ENCODE data around the gene UNCX. TPM values are rescaled to one million over a fixed set of nuclear protein-coding genes. Genes with fewer than 3 reads are reported as not detected.
"Not testable (repeated sequence)": the region's sequence is repeated elsewhere in the genome, so short reads cannot be mapped to it uniquely, and the experiment has no call there.

The UNCX gene
- total RNA-seq, 3 donors from 2014 or later, result not detected

DNA sequence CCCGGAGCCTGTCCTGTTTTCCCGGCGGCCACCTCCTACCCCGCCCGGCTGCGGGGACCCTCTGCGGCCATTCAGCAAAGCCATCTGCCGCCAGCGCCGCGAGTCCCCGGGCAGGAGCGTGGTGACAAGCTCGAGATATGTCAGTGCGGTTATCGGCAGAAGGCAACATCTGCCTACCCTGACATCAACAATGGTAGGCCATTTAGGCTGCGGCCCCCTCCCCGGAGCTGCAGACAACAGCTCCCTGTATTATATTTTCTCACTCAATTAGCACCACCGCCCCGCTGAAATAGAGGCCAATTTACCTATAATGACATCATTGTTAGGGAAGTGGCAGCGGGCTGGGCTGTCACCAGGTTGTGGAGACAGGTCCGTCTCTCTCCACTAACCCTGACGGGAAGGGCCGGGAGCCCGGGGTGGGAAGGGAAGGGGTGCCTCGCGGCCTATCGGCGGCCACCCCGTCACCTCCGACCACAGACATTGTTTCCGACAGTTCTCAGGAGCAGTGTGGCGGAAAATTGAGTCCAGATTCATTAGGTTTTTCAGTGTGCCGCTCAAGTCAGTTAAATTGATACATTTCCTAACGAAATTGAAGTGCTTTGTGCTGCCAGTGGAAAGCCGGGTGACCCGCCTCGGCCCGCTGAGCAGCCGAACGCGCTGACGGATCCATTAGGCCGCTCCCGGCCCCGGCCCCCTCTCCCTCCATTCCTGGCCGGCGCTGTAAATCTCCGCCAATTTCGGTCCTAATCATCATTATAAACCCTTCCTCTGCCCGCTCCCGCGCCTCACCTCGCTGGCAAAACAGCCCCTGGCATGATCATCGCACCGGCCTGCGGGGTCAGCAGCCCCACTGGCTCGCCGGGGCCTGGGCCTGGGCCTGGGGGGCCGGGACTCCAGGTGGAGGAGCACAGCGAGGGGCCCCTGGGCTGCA is 43.0 kb downstream of the UNCX start:
- ATAC-seq (no peak), DNase-seq (no peak)
- Mint-ChIP-seq H3K4me3 (no peak overlapping the region), H3K36me3 (ENCODE audit: insufficient read depth) (no peaks in the 10 kb centered on the region), H3K9me3 (peaks cover 4% of the 10 kb centered on the region), H3K4me1 (ENCODE audit: low read depth) (no peaks in the 10 kb centered on the region), H3K27me3 (ENCODE audit: low read depth) (peaks cover 16% of the 10 kb centered on the region)

DNA sequence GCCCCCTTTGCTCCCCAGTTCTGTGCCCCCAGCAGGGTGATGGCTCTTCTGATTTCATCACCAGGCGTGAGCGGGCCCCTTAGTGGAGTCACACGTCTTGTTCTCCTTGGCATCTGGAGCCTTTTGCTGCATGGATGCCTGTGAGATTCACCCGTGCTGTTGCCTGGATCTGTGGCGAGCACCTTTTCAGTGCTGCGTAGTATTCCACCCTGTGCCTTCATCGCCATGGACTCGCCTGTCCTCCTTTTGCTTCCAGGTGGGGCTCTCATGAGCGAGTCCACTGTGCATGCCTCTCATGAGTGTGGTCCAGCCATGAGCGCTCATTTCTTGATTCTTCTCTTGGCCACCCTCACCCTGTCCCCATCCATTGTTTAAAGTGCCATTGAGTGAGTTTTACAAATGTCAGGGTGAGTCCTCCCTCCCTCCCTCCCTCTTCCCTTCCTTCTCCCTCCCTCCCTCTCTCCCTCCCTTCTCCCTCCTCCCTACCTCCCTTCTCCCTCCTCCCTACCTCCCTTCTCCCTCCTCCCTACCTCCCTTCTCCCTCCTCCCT is 44.0 kb downstream of the UNCX start:
- no peaks in the 10 kb centered on the region for H3K36me3 Mint-ChIP-seq (ENCODE audit: insufficient read depth)
- ATAC-seq (no peak), DNase-seq (no peak)
- peaks cover 9% of the 10 kb centered on the region for H3K27me3 Mint-ChIP-seq (ENCODE audit: low read depth)
- peaks cover 4% of the 10 kb centered on the region for H3K9me3 Mint-ChIP-seq
- no peak overlapping the region for H3K4me3 Mint-ChIP-seq
- no peaks in the 10 kb centered on the region for H3K4me1 Mint-ChIP-seq (ENCODE audit: low read depth)

DNA sequence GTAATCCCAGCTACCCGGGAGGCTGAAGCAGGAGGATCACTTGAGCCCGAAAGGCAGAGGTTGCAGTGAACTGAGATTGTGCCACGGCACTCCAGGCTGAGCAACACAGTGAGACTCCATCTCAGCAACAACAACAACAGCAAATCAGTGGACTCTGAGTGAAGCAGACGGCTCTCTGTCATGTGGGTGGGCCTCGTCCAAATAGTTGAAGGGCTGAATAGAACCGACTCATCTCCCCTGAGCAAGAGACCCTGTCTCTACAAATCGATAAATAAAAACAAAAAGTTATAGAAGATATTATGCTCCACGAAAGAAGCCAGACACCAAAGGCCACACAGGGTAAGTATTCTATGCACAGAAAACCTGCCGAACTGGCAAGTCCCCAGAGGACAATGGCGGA is 45.9 kb downstream of the UNCX start:
- ATAC-seq, result no peak
- no peaks in the 10 kb centered on the region for H3K36me3 Mint-ChIP-seq (ENCODE audit: insufficient read depth)
- H3K9me3 Mint-ChIP-seq, result peaks cover 4% of the 10 kb centered on the region

DNA sequence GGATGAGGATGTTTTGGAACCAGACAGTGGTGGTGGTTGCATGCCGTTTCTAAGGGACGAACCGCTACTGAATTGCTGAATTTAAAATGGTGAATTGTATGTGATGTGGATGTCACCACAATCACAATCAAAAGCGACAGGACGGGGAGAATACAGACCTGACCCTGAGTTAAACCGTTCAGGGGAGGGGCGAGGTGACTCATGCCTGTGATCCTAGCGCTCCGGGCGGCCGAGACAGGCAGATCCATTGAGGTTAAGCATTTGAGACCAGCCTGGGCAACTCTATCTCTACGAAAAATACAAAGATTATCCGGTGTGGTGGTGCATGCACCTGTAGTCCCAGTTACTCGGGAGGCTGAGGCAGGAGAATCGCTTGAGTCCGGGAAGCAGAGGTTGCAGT is 46.4 kb downstream of the UNCX start:
- DNase-seq (no peak), ATAC-seq (no peak)
- H3K36me3 Mint-ChIP-seq (ENCODE audit: insufficient read depth), result no peaks in the 10 kb centered on the region
- no peaks in the 10 kb centered on the region for H3K4me1 Mint-ChIP-seq (ENCODE audit: low read depth)
- H3K9me3 Mint-ChIP-seq, result peaks cover 4% of the 10 kb centered on the region
- H3K4me3 Mint-ChIP-seq, result no peak overlapping the region
- H3K27me3 Mint-ChIP-seq (ENCODE audit: low read depth), result peaks cover 9% of the 10 kb centered on the region

More for the DNA sequence above, 45.9 kb downstream of the UNCX start:
- no peak overlapping the region for H3K4me3 Mint-ChIP-seq
- H3K27me3 Mint-ChIP-seq (ENCODE audit: low read depth), result peaks cover 9% of the 10 kb centered on the region
- DNase-seq, result no peak
- H3K4me1 Mint-ChIP-seq (ENCODE audit: low read depth), result no peaks in the 10 kb centered on the region

DNA sequence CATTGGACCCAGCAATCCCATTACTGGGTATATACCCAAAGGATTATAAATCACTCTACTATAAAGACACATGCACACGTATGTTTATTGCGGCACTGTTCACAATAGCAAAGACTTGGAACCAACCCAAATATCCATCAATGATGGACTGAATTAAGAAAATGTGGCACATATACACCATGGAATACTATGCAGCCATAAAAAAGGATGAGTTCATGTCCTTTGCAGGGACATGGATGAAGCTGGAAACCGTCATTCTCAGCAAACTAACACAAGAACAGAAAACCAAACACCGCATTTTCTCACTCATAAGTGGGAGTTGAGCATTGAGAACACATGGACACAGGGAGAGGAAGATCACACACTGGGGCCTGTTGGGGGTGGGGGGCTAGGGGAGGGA is 47.2 kb downstream of the UNCX start:
- H3K4me3 Mint-ChIP-seq, H3K9me3 Mint-ChIP-seq: not testable (repeated sequence)
- H3K27me3 Mint-ChIP-seq (ENCODE audit: low read depth), result peaks cover 11% of the 10 kb centered on the region

DNA sequence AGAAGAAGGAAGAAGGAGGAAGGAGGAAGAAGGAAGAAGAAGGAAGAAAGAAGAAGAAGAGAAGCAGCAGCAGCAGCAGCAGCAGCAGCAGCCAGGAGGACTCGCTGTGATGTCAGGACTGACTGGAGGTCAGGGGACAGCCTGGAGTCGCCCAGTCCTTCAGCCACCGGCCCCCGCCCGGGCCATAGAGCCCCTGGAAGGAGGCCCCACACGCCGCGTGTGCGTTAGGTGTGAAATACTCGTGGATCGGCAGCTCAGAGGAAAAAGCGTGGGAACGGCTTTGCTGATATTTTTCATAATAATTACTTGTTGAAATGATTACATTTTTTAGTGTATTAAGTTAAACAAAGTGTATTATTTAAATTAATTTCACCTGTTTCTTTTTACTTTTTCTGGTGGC is 48.4 kb downstream of the UNCX start:
- ATAC-seq, result no peak
- H3K4me3 Mint-ChIP-seq, result no peak overlapping the region
- H3K27me3 Mint-ChIP-seq (ENCODE audit: low read depth), result peaks cover 14% of the 10 kb centered on the region
- H3K9me3 Mint-ChIP-seq, result peaks cover 4% of the 10 kb centered on the region
- no peak for DNase-seq
- no peaks in the 10 kb centered on the region for H3K4me1 Mint-ChIP-seq (ENCODE audit: low read depth)
- no peaks in the 10 kb centered on the region for H3K36me3 Mint-ChIP-seq (ENCODE audit: insufficient read depth)

More for the DNA sequence above, 47.2 kb downstream of the UNCX start:
- H3K36me3 Mint-ChIP-seq (ENCODE audit: insufficient read depth); H3K4me1 Mint-ChIP-seq (ENCODE audit: low read depth); DNase-seq; ATAC-seq: not testable (repeated sequence)

DNA sequence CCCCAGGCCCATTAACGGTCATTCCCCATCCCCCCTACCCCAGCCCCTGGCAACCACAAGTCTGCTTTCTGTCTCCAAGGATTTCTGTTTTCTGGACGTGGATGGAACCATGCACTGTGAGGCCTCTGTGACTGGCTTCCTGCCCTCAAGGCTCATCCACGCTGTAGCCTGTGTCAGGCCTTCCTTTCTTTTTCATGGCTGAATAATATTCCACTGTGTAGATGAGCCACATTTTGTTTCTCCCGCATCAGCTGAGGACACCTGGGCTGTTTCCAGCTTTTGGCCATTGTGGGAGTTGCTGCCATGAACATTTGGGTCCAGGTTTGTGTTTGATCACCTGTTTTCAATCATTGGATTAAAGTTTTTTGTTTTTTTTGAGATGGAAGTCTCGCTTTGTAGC is 50.0 kb downstream of the UNCX start:
- no peak for DNase-seq
- peaks cover 8% of the 10 kb centered on the region for H3K27me3 Mint-ChIP-seq (ENCODE audit: low read depth)
- H3K9me3 Mint-ChIP-seq, result peaks cover 4% of the 10 kb centered on the region
- no peak for ATAC-seq
- no peaks in the 10 kb centered on the region for H3K4me1 Mint-ChIP-seq (ENCODE audit: low read depth)
- no peak overlapping the region for H3K4me3 Mint-ChIP-seq
- H3K36me3 Mint-ChIP-seq (ENCODE audit: insufficient read depth), result no peaks in the 10 kb centered on the region

DNA sequence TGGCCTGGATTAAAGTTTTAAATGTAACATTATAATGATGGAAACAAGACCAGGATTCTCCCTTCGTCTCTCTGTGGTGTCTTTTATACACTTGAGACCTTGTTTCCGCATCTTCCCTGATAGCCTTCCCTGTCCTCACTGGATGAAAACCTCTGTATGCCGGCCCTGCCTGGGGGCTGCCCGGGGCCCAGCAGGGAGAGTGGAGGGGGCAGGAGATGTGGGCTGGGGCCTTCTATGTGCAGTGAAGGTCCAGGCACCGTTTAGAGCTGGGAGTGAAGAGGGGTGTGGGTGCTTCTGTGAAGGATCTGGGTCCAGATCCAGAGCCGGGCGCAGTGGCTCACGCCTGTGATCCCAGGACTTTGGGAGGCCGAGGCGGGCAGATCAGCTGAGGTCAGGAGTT is 50.7 kb downstream of the UNCX start:
- ATAC-seq (no peak), DNase-seq (no peak)
- Mint-ChIP-seq H3K36me3 (ENCODE audit: insufficient read depth) (no peaks in the 10 kb centered on the region), H3K4me1 (ENCODE audit: low read depth) (no peaks in the 10 kb centered on the region), H3K4me3 (no peak overlapping the region), H3K9me3 (peaks cover 4% of the 10 kb centered on the region), H3K27me3 (ENCODE audit: low read depth) (peaks cover 5% of the 10 kb centered on the region)

DNA sequence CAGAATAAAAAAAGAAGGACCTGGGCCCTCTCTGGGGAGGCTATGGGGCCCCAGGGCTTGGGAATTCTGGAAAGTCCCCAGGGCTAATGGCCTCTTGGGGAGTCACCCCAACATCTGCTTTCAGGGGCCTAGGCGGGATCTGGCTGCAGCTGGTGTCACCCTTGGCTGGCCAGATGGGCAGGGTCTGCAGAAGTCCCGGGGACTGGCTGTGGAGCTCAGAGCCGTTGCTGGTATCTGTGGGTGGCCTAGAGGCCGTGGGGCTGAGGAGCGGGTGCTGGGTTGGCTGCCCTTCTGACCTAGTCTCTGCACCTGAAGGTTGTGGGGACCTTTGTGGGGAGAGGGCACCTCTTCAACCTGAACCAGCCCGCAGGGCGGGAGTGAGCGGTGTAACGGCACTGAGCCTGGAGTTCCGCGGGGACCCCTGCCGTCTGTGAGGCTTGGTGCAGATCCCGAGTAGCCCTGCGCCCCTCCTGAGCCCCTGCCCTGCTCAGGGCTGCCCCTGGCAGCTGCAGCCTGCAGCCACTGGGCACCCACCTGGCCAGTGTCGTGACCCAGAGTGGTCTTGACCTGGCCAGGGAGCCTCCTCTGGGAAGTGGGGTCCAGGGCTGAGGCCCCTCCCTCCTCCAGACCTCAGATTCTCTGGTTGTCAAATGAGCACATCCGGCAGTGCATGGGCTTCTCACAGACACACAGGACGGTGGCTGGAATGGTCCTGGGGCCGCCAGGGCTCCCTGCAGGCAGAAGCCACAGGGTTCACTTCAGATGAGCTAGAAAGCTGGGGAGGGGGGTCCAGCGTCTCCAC is 51.5 kb downstream of the UNCX start:
- DNase-seq (no peak), ATAC-seq (no peak)
- Mint-ChIP-seq H3K4me3 (no peak overlapping the region), H3K4me1 (ENCODE audit: low read depth) (no peaks in the 10 kb centered on the region), H3K9me3 (peaks cover 4% of the 10 kb centered on the region), H3K36me3 (ENCODE audit: insufficient read depth) (no peaks in the 10 kb centered on the region), H3K27me3 (ENCODE audit: low read depth) (peaks cover 5% of the 10 kb centered on the region)

DNA sequence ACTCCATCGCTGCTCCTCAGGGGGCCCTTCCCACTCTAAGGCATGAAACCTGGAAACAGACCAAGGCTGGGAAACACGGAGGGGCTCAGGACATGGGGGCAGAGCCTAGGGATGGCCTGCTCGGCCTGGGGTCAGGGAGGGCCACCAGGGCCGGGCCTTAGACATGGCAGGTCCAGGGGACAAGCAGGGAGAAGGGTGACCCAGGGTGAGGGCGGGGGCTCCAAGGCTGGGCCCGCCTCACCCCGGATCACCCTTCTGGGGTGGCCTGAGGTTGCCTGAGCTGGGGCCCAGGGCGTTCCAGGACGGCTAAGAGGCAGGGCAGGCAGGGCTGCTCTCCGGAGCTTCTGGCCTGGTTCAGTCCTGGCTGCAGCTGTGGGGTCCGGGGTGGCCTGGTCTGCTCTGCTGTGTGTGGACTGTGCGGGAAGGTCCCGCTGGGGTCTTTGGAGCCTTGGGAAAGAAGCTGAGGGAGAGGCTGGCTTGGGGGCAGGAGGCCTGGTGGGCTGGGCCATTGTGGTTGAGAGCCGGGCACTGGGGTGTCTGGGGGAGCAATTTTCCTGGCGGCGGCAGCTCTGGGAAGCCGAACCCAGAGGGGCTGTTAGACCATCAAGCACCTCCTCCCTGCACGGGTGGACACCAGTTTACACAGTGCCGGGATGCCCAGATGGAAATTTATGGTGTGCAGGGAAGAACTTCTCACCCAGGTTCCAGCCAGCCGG is 52.2 kb downstream of the UNCX start:
- no peak for DNase-seq
- ATAC-seq, result no peak
- Mint-ChIP-seq H3K4me3 (no peak overlapping the region), H3K36me3 (ENCODE audit: insufficient read depth) (no peaks in the 10 kb centered on the region), H3K9me3 (peaks cover 4% of the 10 kb centered on the region), H3K27me3 (ENCODE audit: low read depth) (peaks cover 8% of the 10 kb centered on the region), H3K4me1 (ENCODE audit: low read depth) (peaks cover 1% of the 10 kb centered on the region)

DNA sequence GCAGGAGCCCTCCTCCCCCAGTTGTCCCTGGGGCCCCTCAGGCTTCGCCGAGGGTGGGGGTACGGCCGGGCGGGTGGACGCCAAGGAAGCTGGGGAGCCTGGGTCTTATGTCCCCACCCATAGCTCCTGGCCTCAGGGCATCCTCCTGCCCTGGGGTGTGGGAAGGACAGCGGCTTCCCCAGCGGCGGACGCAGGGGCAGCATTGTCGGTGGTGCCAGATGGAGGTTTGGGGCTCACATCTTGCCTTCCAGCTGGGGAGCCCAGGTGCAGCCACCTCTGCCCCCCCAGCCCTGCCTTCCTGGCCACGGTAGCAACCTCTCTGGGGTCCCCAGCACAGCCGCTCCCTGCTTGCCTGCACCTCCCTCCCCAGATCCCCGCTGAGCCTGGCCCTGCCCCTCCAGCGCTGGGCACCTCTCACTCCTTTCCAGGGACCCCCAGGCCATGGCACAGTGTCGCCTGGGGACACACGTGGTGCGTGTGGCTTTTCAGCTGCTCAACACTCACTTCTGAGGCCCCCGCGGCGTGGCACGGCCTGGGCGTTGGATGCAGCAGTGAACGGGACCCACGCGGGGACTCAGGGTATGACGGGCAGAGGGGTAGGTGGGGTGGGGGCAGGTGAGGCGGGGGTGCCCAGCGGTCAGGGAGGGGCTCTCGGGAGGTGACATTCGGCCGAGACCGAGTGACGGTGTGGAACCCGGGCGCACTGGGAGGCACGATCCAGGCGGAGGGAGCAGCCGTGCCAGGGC is 53.1 kb downstream of the UNCX start:
- no peak for ATAC-seq
- H3K4me1 Mint-ChIP-seq (ENCODE audit: low read depth), result peaks cover 6% of the 10 kb centered on the region
- no peak overlapping the region for H3K4me3 Mint-ChIP-seq
- H3K9me3 Mint-ChIP-seq, result no peaks in the 10 kb centered on the region
- H3K27me3 Mint-ChIP-seq (ENCODE audit: low read depth), result peaks cover 13% of the 10 kb centered on the region
- H3K36me3 Mint-ChIP-seq (ENCODE audit: insufficient read depth), result no peaks in the 10 kb centered on the region
- DNase-seq, result no peak
